ENCODE data around the gene ENKUR.

The ENKUR gene, protein sequence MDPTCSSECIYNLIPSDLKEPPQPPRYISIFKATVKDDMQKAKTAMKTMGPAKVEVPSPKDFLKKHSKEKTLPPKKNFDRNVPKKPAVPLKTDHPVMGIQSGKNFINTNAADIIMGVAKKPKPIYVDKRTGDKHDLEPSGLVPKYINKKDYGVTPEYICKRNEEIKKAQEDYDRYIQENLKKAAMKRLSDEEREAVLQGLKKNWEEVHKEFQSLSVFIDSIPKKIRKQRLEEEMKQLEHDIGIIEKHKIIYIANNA

DNA sequence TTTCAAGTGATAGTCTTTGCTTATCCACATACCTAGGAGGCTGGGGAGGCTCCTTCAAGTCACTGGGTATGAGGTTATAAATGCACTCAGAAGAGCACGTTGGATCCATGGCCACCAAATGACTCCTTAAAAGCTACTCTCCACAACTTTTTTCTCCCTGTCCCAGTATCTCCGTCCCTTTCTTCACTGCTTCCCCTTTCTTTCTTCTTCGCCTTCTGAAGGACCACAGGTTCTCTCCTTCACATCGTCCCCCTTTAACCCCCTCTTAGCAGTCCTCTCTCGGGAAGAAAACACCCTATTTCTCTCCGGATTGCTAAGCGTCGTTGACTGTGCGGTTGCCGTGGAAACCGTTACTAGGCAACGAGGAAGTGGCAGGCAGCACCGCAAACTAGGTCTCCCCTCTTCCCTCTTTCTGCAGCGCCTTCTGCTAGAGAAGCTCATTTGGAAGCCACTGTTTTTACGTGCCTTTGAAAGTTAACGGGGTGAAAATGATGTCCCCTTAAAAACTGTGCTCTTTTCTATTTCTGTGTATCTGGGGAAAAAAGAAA lies at the start of gene ENKUR:
TSS of gene ENKUR (minus strand) at position 331 of the 548 bp plus-strand sequence. CDS start at position 109, 222 bp downstream.
- peak; percentile 70 for DNase-seq (ENCODE audit: low spot score)

DNA sequence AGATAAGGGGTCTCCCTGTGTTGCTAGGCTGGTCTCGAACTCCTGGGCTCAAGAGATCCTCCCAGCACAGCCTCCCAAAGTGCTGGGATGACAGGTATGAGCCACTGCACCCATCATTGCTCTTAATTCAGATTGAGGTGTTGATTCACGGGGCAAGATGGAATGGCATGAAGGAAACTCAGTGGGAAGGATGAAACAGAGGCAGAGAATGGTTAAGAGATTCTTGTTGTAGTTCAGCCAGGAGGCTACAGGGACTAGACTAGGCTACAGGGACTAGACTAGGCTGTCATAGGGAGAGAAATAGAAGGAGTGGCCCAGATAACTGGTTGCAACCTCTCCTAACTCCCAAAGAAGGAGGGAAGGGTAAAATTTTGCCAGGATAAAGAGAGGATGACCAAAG lies 48.4 kb upstream of the ENKUR start:
- DNase-seq (ENCODE audit: low spot score), result no peak

- DNase-seq (ENCODE audit: low spot score), result no peak
These were observed 47.7 kb upstream of the ENKUR start for GRCh38 chr10:25063644-25064043.

DNA sequence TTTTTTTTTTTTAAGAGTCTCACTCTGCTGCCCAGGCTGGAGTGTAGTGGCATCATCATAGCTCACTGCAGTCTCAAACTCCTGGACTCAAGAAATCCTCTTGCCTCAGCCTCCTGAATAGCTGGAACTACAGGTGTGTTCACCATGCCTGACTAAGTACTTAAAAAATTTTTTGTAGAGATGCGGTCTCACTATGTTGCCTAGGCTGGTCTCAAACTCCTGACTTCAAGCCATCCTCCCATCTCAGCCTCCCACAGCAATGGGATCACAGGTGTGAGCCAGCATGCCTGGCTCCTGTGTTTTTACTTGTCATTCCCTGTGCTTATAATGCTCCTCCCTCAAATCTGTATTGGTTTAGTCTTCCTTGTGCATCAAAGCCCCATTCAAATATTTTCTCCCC lies 47.2 kb upstream of the ENKUR start:
- DNase-seq (ENCODE audit: low spot score), result no peak

DNA sequence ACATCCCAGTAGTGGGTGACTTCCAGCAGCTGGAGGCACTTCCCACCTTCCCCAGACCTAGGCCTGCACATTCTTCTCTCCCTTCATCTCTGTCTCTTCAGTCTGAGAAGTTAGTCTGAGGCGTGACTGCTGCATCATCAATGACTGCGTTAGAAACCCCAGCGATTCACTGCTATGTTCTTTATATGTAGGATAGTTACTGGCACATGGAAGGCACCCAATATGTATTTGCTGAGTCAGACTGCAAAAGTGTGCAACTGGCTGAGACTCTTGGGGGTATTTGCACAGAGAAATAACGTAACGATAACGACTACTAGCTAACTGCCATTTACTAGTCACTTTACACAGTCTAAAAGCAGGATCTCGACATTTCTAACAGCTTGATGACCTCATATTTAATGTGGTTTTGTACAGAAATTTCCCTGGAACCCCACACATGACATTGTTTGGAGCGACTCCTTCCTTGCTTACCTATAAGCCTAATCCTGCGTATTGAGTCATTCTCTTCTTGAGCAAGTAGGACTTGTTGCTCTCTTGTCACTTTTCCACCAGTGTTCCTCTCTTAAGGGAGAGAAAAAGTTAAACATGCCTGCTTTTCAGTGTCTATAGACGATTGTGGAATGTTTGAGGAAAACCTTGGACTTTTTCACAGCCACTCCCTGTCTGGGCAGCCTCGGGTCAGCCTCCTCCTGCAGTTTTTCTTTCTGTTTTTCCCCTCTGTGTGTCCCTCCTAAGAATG lies 45.9 kb upstream of the ENKUR start:
- no peak for DNase-seq (ENCODE audit: low spot score)

DNA sequence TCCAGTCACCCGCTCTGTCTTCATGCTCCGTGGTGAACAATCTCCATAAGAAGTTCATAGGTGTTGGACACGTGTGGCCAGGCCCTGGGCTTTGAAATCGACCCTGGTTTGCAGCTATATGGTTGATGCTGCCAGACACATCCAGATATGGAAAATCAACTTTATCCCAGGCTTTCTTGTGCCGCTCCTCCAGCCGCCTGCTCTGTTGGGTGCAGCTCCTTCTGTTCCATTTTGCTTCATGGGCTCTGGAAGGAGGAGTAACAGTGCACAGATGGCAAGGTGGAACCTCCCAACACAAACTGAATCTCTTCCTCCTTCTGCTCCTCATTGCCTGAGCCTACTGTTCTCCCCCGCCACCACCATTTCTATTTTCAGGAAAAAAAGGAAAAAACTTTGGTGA lies 45.2 kb upstream of the ENKUR start:
- DNase-seq (ENCODE audit: low spot score), result no peak

- peak; percentile 43 for DNase-seq (ENCODE audit: low spot score)
These were observed 44.0 kb upstream of the ENKUR start for GRCh38 chr10:25059990-25060389.

GRCh38 chr10:25057886-25058285 lies 41.9 kb upstream of the ENKUR start:
- no peak for DNase-seq (ENCODE audit: low spot score)

- no peak for DNase-seq (ENCODE audit: low spot score)
These were observed 40.8 kb upstream of the ENKUR start for GRCh38 chr10:25056726-25057125.

DNA sequence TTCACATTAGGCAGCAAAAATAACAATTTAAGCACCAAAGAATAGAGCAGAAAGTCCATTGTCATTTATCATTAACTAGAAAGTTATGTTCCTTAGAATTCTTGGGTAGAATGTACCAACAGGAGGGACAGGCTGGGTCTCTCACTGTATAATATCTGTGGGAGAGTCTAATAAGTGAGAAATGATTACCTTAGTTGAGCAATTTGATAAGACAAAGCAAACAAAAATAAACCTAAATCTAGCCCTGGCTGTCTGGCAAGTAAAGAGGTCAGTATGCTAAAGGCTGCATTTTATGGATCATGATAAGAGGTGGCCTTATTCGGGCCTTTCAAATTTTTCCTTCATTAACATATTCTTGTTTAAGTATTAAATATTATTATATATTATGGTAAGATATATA lies 36.1 kb upstream of the ENKUR start:
- DNase-seq (ENCODE audit: low spot score), result no peak

DNA sequence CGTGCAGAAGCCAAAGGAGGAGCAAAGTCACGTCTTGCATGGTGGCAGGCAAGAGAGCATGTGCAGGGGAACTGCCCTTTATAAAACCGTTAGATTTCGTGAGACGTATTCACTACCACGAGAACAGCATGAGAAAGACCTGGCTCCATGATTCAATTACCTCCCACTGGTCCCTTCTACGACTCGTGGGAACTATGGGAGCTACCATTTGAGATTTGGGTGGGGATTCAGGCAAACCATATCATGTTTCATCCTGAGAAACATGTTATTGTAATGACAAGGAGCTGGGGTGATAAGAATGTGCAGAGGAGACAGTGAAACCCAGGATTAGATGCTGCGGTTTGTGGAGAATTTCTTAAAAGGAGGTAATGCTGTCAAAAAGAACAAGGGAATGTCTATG lies 34.4 kb upstream of the ENKUR start:
- DNase-seq (ENCODE audit: low spot score), result no peak

DNA sequence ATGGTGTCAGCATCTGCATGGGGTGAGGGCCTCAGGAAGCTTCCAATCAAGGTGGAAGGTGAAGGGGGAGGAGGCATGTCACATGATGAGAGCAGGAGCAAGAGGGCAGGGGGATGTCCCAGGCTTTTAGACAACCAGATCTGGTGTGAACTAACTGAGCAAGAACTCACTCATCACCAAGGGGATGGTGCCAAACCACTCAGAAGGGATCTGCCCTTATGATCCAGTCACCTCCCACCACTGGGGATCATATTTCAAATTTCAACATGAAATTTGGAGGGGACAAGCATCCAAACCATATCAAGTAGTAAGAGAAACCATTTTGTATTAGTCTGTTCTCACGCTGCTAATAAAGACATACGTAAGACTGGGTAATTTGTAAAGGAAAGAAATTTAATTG lies 34.0 kb upstream of the ENKUR start:
- no peak for DNase-seq (ENCODE audit: low spot score)

DNA sequence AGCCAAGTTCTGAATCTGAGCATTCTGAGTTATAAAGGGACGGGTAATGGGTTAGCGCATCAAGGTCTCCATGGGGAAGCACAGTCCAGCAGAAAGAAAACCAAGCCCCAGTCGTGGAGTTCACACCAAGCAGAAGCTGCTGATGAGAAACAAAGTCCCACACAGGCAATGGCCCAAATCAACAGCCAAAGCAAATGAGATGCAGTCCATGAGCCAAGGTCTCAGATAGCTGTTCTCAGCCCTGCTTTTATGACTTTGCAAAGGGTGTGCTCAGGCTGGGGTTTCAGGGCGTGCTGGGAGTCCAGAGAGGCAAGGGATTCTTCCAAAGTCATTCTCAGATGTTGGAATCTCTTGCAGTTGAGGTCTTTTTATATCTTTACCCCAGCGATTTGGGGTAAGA lies 32.5 kb upstream of the ENKUR start:
- DNase-seq (ENCODE audit: low spot score), result no peak

- DNase-seq (ENCODE audit: low spot score), result peak; percentile 47
These were observed 31.8 kb upstream of the ENKUR start for GRCh38 chr10:25047591-25048301.

DNA sequence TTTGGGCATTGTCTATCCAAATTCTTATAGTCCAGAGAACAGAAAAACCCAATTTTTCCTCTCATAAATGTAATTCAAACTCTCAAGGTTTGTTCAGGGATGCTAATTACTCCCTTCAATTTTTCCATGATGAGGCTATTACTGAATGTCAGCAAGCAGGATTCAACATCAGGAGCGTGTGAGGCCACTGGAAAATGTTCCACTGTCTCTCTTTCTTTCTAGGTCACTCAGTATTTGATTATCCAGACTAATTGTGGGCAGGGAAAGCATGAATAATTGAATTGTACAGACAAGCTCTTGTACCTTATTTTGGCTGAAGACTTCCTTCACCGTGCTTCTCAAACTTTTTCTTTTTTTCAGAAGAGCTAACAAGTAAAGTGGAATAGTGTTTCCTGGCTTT lies 31.1 kb upstream of the ENKUR start:
- DNase-seq (ENCODE audit: low spot score), result no peak

DNA sequence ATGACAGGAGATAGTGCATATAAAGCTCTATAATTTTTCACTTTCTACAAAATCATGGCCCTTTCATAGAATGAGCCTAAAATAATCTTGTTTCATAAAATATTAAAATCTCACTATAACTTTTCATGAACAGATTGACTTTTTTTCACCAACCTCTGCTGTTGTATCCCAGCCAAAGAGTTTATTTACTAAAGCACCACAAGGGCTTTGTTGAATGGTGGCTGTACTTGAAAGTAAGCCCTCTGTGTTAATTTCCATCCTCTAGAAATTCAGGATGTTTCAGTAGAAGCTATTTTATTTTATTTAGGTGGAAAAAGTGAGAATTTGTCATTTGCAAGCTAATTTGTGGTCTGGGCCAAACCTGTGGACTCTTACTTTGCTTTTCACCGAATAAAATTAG lies 30.7 kb upstream of the ENKUR start:
- no peak for DNase-seq (ENCODE audit: low spot score)

- DNase-seq (ENCODE audit: low spot score), result no peak
These were observed 23.6 kb upstream of the ENKUR start for GRCh38 chr10:25039531-25039930.

DNA sequence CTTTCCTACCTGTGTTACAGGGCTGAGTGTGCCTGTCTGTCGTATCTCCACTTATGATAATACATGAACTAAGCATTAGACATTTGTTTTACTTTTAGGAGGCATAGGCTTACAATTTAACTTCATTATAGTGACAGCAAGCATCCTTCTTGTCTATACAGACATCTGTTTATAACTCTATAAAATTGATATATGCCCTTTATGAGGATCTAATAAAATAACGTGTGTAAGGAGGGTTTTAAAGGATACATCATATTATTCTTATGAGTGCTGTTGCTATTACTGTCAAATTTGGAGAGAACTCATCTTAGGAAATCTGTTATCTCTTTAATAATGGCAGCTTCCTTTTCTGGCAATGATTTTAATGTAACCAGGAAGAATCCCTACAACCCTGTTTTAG lies 22.4 kb upstream of the ENKUR start:
- DNase-seq (ENCODE audit: low spot score), result no peak

DNA sequence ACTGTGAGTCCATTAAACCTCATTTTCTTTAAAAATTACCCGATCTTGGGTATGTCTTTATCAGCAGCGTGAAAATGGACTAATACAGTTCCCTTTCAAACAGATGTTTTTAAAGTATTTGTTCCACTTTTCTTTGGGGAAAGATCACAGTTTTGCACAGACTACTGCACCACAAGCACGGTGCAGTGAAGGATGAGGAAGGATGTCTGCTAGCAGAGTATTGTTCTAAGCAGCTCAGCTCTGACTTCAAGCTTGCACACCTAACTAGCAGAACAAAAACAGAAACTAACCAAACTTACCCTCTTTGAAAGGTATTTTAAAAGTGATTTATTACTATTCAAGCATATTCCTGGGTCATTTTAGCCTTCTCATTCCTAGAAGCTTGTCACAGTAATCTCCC lies 20.4 kb upstream of the ENKUR start:
- DNase-seq (ENCODE audit: low spot score), result no peak

DNA sequence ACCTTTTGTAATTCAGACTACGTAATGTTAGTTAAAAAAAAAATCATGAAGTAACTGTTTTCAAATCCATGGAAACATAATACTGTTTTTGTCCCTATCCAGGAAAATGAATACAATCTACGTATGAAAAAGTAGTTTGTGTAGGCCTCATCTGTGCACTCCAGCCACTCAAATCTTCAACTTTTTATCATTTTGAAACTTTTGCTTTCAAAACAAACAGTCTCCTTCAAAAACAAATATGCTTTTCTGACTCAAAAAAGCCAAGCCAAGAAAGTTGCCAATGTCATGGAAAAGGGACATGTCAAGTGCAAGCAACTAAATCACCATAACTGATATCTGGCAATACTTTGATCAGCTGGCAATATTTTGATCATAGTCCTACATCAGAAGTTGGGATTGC lies 13.6 kb upstream of the ENKUR start:
- no peak for DNase-seq (ENCODE audit: low spot score)

DNA sequence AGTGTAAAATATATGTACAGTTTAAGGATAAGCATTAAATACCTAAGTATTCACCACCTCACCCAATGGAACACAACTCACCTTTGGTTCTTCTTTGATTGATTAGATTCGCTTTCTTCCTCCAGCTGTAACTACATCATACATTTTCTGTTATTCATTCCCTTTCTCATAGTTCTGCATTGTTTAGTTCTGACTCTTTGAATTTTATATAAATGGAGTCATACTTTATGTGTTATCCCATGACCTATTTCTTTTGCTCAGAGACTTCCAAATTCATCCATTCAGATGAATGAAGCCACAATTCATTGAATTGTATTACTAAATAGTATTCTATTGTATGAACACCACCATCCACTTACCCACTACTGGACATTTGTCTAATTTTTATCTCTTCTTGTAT lies 12.8 kb upstream of the ENKUR start:
- no peak for DNase-seq (ENCODE audit: low spot score)

- DNase-seq (ENCODE audit: low spot score), result no peak
These were observed 10.5 kb upstream of the ENKUR start for GRCh38 chr10:25026463-25026862.

DNA sequence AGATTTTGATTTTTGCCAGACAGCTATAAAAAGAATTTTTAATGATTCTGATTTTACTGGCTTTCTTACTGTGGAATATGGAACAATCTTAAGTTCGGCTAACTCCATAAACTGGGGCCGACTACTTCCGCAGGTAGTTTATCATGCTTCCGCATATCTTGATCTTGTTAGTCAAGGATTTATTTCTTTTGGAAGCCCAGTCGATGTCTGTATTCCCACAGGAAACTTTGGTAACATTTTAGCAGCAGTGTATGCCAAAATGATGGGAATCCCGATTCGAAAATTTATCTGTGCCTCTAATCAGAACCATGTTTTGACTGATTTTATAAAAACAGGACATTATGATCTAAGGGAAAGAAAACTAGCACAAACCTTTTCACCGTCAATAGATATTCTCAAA lies 8.6 kb upstream of the ENKUR start:
- no peak for DNase-seq (ENCODE audit: low spot score)

Data from hepatic stellate cell (primary cell).